Stimulated activated CD4-positive, alpha-beta T cell treated with anti-CD3 and anti-CD28 coated beads, Interleukin-15, amount 100 ng/mL, for 24 hours (primary cell): ENCODE results near the gene P2RY8.
A peak's percentile ranks its signal among the peaks of the same experiment; 100 is the strongest.
"Not testable (repeated sequence)": the region's sequence is repeated elsewhere in the genome, so short reads cannot be mapped to it uniquely, and the experiment has no call there.

Source experiments
- DNase-seq: peaks from one replicate; pipeline ENCODE4 v3.0.0-alpha.2; 2020

P2RY8 gene

DNA sequence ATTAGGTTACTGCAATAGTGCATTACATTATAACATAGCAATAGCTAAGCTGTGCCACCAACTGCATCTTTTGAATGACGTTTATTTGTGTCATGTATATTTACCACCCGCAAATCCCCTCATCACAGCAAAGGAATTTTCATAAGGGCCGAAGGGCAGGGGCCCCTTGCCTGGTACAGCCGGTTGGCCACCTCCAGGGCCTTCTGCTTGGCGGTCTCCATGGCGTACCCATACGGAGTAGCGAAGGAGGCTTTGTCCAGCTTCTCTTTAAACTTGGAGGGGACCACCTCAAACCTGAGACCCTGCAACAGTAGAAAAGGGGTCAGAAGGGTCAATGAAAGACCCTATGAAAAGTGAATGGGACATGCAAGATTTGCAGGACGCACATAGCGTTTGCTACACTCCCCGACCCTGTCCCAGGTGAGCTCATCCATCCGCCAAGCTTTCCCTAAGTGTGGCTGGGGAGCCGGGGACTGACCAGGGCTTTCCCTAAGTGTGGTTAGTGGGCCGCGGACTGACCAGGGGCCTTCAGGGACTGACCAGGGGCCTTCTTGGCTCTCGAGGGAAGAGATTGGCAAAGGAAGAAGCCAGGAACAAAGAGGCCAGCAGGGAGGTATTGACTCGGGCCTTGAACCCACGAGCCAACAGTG lies 94.8 kb downstream of the P2RY8 start:
- no peak for DNase-seq

DNA sequence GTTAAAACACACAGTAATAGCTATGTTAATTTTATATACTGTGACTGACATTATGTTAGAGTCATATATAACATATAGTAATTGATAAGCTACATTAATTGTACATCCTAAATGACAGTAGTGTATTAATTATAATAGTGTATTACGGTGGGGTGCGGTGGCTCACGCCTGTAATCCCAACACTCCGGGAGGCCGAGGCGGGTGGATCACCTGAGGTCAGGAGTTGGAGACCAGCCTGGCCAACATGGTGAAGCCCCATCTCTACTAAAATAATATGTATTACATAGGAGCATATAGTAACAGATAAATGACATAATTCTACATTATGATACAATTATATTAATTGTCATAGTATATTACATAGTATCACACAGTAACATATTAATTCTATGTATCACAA lies 96.5 kb downstream of the P2RY8 start:
- DNase-seq: no peak

DNA sequence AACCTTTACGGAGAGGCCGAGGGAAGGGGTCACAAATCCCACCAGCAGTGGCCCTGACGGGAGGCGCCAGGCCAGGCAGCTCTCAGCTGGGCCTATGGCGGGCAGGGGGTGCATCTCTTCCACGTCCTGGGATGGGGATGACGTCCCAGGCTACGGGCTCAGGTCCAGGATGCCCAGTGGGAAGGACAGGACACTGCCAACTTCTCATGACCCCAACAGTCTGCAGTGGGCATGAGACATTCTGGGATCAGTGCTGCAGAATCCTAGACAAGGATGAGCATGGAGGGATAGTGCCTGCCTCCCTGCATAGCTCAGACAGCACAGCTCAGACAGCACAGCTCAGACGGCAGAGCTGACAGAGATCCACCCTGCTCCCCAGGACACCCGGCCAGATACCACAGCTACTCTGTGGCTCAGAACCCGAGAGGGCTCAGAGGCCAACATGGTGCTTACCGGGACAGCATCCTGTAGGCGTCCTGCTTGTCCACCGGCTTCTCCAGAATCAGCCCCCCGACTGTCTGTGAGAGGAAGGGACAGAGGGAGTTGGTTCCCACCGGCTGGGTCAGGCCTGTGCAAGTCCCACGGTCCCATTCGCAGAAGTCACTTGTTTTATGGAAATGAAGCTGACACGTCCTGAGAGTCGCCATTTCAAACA lies 101.6 kb downstream of the P2RY8 start:
- DNase-seq: no peak

DNA sequence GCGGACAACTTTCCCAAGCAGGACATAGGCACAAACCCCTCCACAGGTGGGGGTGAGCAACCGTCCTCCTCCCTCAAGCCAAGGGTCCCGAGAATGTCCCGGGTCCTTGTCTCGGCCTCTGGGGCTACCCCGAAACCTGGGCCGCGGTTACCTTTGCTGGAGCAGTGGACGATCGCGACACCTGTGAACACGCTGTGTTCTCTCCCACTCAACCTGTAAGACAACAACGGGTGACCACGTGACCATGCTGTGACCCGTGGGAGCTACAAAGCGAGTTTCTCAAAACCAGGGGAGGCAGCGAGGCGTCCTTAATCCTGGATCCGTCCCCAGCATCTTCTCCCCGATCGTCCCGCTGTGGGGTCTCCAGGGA lies 102.1 kb downstream of the P2RY8 start:
- no peak for DNase-seq

DNA sequence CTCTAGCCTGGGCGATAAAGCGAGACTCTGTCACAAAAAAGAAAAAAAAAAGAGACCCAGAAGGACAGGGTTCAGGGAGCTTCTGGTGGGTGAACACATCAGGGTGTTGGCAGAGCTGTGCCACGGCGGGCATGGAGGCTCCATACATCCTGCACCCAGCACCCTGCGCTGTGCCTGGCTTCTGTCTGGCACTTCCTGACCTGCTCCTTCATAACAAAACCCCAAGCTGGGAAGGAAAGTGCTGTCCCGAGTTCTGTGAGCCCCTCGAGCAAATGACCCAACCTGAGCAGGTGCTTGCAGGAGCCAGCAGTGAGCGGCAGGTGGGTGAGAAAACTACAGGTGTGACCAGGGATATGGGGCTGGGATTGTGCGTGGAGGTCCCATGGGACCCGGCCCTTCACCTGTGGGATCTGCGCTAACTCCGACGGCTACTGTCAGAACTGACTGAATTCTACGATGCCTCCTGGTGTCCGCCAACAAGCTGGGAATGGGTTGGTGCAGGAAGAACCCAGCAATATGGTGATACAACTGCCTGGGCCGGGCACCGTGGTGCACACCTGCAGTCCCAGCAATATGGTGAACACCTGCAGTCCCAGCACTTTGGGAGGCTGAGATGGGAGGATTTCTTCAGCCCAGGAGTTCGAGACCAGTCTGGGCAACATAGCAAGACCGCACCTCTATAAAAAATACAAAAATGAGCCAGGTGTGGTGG lies 103.2 kb downstream of the P2RY8 start:
- DNase-seq: no peak

DNA sequence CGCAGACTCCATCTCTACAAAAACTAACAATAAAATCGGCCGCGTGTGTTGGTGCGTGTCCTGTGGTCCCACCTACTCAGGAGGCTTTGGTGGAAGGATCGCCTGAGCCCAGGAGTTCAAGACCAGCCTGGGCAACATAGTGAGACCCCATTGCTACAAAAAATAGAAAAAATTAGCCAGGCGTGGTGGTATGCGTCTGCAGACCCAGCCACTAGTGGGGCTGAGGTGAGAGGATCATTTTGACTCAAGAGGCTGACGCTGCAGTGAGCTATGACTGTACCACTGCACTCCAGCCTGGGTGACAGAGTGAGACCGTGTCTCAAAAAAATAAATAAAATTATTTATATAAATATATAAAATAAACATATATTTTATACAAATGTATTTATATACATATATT lies 106.5 kb downstream of the P2RY8 start:
- peak; percentile 28 for DNase-seq

DNA sequence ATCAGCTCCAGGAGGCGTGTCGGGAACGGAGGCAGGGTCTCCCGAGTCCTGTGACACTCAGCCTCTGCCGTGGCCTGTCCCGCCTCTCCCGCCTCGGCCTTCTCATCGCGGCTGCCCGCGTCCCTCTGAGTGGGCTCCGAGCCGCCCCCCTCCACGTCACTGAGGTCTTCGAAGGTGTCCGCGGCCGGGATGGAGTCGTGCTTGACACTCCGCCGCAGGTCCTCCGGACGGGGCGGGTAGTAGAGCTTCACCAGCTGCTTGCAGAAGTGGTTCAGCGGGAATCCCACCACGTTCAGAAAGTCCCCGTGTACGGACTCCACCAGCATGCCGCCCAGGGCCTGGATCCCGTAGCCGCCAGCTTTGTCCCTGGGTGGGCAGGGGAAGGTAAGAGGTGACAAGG lies 109.2 kb downstream of the P2RY8 start:
- no peak for DNase-seq

DNA sequence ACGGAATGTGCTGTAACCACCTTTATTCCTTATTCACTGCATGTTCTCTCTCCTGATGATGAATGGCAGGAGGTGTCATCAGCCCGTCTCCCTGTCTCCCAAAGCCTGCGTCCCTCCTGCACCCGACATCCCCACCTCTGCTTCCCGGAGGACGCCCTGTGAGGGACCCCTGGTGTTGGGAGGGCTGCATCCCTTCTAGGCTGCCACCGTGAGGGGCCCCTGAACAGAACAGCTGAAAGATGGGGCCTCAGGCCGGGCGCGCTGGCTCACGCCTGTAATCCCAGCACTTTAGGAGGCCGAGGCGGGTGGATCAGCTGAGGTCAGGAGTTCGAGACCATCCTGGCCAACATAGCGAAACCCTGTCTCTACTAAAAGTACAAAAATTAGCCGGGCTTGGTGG lies 110.7 kb downstream of the P2RY8 start:
- not testable (repeated sequence) for DNase-seq

DNA sequence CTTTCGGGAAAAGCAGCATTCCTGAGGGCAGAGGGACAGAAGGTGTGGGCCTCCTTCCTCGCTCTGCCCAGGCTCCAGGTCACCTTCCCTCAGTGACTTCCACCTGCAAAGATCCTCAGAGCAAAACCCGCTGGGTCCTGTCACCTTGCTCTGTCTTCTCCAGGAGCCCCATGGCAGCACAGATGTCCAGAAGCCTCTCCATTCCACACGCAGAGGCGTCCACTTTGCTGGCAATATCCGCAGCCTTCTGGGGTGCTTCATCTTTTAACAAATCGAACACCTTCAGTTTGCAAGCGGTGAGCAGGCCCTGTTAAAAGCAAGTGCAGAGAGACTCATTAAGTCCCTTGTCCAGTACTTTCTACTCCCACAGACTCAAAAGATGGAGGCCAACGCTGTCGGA lies 111.6 kb downstream of the P2RY8 start:
- DNase-seq: no peak

DNA sequence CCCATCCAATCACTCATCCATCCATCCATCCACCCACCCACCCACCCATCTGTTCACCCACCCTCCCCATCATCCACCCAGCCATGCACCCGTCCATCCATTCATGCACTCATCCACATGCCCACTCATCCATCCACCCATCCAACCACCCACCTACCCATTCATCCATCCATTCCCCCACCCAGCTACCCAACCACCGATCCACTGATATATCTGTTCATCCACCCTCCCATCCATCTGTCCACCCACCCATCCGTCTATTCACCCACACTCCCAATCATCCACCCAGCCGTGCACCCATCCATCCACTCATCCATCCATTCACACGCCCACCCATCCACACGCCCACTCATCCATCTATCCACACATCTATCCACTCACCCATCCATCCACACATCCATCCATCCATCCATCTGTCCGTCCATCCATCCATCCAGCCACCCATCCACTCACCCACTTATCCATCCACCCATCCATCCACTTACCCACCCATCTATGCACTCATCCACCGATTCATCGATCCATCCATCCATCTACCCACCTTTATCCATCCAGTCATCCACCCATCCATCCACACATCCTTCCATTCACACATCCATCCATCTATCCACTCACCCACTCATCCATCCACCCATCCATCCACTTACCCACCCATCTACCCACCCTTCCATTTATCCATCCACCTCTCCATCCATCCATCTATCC lies 112.7 kb downstream of the P2RY8 start:
- no peak for DNase-seq

DNA sequence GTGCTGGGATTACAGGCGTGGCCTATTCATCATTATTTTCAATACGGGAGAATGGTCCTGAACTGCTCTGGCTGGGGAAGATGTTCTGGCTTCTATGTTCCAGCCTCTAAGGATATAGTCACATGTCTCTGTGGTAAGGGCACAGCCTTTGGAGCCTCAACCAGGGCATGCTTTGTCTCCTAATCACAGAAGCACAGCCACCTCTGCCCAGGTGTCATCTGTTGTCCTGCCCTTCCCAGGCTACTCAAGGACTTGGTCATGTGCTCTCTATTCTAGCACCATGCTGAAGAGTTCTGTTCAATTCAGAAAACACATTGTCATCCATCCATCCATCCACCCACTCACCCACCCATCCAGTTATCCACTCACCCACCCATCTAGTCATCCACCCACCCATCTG lies 113.8 kb downstream of the P2RY8 start:
- no peak for DNase-seq

DNA sequence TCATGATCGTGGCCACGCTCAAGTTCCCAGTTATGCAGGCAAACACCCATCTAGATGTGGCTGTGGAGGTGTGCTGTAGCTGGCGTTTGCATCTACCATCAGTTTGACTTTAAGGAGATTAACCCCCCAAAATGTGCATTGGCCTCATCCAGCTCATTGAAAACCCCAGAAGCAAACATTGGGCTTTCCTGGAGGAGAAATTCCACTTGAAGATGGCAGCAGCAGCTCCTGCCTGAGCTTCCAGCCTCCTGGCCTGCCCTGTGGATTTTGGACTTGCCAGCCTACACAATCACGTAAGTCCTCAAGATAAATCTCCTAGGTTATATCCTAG lies 114.9 kb downstream of the P2RY8 start:
- DNase-seq: no peak

DNA sequence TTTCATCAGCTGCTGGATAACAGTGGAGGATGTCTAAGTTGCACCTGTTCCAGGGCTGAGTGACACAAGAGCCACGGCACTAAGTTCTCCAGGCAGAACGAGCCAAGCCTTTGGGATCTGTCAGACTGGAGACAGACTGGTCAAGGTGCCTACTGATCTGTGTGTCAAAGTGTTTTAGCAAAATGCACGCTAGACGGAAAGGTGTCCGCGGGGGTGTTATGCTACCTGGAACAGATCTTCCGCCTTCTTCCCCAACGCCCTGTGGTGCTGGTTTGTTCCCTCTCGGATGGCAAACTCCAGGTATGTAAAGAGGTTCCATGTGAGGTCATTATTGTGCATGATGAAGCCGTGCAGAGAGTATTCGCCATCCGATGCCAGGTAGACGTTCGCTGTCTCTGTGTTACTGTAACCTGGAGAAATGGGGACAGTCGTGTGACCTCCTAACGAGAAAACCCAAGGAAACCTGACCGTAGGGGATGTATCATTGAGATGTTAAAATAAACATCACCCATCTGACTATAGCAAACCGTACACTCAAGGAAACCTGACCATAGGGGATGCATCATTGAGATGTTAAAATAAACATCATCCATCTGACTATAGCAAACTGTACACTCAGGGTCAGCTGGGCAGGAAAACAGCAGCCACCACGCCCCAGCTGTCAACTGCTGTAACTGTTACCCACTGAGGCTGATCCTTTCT lies 115.4 kb downstream of the P2RY8 start:
- no peak for DNase-seq

DNA sequence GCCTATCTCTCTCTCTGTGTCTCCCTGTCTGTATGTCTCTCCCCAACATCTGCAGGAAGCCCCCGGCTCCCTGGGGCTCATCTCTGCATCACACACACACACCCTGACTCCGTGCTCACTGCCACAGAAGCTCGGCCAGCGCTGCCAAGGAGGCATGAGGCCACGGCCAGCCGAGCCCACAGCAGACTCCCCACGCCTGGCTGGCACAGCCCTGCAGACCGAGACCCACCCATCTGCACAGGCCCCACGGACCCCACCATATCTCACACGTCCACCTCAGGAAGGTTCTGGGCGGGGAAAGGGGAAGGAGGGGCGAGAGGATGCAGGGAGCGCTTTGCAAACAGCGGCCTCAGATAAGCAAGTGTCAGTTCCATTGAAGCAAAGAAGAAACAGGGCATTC lies 116.6 kb downstream of the P2RY8 start:
- no peak for DNase-seq

DNA sequence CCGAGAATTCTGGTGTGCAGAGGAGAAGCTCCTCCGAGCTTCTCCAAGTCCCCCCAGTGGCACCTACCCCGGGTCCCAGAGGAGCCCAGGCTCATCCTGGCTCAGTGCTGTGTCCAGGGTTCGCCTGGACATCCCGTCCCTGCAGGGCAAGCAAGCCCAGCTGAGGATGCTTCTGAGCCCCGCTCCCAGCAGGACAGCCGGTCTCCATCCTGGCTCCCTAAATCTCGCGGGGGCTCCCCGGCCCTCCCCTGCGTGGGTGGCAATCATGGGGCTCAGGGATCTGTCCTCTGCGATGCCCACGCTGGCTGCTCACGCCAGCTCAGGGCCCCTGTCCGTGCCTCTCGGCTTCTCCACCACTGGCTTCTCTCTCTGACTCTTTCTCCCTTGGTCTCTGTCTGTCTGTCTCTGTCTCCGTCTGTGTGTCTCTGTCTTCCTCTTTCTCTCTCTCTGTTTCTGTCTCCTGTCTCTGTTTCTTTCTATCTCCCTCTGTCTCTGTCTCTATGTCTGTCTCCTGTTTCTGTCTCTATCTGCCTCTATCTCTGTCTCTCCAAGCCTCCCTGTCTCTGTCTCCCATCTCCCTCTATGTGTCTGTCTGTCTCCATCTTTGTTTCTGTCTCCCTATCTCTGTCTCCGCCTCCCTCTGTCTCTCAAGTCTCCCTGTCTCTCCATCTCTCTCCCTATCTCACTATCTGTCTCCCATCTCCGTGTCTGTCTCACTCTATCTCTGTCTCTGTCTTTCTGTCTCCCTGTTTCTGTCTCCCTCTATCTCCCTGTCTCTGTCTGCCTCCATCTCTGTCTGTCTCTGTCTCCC lies 117.2 kb downstream of the P2RY8 start:
- DNase-seq: no peak

DNA sequence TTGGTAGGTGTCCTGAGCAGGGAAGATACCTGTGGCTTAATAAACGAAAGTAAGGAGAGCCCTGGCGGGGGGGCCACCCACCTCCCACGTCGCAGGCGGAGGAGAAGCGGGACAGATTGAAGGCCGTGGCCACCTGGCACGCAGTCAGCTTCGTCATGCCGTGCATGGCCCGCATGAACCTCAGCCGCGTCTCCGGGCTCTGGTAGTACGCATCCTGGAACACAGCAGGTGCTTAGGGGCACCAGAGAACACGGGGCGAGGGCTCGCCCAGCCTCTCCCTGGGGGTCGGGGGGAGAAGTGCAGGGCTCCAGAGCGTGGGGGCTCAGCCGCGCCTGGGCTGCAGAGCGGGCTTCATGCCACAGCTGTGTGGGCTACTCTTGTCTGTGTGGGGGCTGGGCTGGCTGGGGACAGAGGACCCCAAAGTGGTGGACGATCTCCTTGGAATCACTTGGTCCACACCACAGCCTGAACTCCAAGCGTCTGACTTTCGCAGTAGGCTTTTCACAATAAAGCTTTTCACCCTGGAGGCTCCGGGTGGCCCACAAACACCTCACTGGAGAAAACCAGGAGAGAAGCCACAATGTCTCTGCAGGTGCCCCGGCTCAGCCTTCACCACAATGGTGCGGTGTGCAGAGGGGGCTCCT lies 118.0 kb downstream of the P2RY8 start:
- DNase-seq: no peak

DNA sequence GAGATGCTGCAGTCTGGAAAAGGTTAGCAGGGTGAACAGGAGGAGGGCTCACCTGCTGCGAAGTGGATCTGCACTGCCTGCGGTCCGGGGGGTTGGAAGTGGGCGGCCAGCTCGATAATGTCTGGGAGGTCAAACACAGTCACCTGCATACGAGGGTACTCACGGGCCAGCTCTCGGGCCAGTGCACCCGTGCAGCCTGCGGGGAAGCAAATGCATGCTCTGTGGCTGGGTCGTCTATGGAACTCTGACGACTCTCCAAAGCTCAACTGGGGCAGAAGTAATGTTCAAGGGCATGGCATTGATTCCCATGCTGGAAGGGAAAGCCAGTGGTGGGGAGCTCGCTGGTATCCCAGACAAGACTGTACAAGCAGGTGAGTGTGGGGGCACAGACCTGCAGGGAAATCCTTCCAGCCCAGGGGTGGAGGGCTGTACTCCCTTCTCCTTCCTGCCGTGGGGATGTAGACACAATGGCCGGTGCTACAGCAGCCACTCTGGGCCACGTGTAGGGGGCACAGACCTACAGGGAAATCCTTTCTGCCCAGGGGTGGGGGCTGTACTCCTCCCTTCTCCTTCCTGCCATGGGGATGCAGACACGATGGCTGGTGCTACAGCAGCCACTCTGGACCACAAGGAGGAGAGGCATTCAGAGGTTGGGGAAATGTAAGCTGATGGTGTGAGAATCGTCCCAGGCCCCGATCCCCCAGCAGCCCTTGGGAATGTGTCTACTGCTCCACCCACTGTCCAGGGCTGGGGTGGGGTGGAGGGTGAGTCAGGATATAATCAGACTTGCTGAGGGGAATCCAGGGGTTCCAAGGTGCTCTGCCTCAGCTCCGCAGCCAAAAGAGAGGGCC lies 118.8 kb downstream of the P2RY8 start:
- DNase-seq: no peak

DNA sequence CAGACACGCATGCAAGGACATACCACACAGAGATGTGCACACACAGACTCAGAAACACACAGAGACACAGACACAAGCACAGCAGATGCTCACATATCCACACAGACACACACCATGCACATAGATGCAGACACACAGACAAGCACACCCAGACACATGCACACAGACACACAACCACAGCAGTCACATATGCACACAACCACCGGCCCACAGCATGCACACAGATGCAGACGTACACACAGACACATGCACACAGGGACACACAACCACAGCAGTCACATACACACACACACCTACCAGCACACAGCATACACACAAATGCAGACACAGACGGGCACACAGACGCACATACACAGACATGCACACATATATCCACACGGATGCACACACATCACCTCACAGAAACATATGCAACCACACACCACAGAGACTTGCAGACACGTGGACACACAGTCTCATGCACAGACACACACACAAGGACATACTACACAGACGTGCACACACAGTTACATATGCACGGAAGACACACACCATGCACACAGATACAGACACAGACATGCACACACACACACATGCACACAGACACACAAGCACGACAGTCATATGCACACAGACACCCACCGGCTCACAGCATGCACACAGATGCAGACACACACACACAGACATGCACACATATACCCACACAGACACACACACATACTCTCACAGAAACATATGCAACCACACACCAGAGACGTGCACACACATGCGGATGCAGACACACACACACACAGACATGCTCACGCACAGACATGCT lies 119.8 kb downstream of the P2RY8 start:
- no peak for DNase-seq

DNA sequence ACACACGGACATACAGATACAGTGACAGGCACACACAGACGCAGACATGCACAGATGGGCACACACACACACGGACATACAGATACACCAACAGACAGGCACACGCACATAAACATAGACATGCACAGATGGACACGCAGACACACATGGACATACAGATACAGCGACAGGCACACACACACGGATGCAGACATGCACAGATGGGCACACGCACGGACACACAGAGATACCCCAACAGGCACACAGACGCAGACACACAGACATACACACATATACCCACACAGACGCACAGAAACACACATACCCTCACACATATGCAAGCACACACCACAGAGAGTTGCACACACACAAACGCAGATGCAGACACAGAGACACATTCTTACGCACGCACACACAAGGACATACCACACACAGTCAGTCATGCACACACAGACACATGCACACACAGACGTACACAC lies 120.6 kb downstream of the P2RY8 start:
- DNase-seq: no peak
